HG03469 (cell line): Measurements from ENCODE around the gene FAM124B.
A peak's percentile ranks its signal among the peaks of the same experiment; 100 is the strongest.
"Not testable (repeated sequence)": the region's sequence is repeated elsewhere in the genome, so short reads cannot be mapped to it uniquely, and the experiment has no call there.

Experiments used
- ATAC-seq: cut with Tn5 transposase; IDR thresholded peaks from one replicate; pipeline ENCODE4 v1.9.1; 2021; ENCODE audit warnings: mild to moderate bottlenecking, moderate library complexity, moderate number of reproducible peaks; ENCODE audit not compliant: unreplicated experiment

The FAM124B gene

GRCh38 chr2:224416656-224417360, 14.9 kb upstream of the FAM124B start:
- ATAC-seq: no peak

DNA sequence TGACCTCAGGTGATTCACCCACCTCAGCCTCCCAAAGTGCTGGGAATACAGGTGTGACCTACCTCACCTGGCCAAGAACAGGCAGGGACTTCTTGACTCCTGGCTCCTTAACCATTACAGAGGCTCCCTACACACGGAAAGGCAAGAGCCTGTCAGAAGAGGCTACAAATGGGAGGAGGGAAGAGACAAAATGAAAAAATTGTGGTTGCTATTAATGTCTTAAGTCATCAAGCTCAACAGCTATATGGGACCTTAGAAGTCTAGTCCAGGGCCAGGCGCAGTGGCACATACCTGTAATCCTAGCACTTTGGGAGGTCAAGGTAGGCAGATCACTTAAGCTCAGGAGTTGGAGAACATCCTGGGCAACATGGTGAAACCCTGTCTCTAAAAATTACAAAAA, 11.5 kb upstream of the FAM124B start:
- ATAC-seq: no peak

DNA sequence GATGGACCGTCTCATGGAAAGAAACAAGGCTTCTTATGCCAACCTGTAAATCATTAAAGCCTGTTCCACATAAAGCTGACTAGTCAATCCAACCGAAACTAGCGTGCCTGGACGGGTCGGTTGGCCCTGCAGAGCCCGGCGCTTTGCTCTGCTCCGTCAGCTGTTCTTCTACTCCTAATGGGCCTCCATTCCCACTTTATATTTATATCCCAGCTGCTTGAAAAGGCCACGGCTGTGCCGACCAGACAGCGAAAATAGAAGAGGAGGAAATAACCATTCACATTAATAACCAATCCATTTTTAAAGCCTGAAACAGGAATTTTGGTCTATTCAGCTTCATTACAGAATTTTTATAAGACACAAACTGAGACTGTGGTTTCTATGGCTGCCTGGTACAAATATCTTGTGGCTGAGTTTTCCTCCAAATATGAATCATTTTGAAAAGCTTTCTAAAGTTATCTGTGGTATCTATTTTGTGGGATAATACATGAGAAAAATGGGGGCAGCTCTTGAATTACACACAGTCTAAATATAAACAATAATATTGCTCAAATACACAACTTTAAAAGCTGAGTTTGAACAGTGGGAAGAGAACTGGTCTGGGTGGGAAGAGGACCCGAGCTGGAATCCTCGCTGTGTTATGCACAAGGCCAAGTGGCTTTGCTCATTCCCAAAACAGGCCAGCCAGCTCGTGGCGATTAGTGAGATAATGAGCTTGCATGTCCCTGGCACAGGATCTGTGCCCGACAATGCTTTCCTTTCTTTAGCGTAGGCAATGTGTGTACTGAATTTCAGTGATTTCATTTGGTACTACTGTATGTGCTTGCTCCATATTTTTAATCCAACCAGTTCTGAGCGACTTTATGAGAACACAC, 10.5 kb upstream of the FAM124B start:
- no peak for ATAC-seq

DNA sequence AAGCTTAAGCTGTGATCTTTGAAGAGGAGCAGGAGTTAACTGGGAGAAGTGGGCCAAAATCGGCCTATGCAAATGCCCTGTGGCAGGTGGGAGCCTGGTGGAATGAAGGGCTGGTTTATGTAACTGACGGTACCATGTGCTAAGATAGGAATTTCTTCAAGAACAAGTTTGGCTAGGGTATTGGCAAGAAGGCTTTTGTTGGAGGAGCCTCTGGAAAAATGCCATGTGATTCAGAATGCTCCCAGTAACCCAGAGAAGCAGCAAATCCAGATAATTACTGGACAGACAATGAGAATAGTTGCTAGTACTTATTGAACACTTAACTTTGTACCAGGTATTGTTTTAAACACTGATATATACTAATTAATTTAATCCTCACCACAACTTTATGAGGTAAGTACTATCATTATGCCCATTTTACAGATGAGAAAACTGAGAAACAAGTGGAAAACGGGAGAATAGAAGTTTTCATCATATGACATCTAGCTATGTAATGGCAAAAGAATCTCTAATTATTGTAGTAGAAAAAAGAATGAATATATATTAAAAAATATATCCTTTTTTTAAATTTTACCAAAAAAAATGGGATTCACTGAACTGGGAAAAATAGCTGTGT, 9.1 kb upstream of the FAM124B start:
- ATAC-seq: no peak

DNA sequence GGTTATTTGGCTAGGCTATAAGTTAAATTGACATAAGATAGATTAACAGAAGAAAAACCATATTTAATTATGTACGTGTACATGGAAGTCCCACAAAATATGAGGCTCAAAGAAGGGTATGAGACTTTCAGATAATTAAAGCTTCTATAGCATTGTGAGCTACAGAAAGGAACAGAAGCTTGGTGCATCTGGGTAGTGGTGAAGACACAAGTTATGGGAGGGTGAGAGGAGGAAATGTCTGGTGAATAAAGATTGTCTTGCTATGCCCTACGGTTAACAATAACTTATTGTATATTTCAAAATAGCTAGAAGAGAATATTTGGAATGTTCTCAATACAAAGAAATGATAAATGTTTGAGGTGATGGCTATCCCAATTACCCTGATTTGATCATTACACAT, 6.8 kb upstream of the FAM124B start:
- ATAC-seq: no peak

DNA sequence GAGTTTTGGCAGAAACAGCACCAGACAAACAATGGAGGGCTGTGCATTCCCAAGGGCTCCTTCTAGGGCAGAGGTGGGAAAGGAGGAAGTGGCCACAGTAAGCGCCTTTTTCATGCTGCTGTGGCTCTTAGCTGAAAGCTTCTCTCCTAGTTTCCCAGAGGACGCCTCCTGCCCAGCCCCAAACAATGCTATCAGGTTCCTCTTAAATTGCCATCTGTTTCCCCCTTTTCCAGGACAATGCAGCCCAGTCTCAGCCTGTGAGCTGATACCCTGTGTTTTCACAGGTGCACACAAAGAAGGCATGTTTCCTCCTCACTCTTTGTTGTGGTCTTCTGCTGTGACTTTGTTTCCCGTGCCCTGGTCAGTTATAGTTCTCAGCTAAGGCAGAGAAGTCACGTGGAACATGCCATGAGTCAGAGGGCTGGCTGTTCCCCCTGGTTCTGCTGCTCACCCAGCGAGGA, 5.4 kb upstream of the FAM124B start:
- ATAC-seq: no peak

- ATAC-seq: no peak
These were observed 4.0 kb upstream of the FAM124B start for GRCh38 chr2:224405841-224406370.

DNA sequence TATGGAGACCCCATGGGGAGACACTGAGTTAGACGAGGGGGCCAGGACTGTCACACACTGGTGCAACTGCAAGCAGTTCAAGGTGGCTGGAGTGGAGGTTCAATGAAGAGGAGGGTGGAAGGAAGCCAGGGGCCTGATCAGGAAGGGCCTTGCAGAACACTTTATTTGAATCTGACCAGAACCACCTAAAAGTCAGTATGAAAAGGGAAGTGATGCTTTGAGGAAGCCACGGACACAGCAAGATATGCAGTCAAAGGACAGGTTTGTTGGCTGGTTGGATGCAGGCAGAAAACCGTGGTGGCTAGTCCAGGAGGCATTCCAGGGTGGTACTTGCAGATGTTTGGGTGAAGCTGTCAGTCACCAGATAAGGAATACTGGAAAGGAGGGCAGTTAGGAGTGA, 3.5 kb upstream of the FAM124B start:
- ATAC-seq: peak; percentile 61

GRCh38 chr2:224404796-224405195, 2.9 kb upstream of the FAM124B start:
- no peak for ATAC-seq

DNA sequence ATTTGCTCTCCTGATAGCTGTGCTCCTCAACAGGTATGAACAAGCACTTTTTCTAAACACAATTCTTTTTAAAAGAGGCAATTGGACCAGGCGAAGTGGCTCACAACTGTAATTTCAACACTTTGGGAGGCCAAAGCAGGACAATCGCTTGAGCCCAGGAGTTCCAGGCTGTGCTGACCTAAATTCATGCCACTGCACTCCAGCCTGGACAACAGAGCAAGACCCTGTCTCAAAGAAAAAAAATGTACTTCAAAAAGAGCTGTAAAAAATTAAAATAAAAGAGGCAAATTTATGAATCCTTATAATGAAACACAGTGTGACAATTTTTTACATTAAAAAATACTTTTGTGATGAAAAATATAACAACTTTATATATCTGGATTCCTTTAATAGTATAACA, 1.8 kb upstream of the FAM124B start:
- no peak for ATAC-seq

DNA sequence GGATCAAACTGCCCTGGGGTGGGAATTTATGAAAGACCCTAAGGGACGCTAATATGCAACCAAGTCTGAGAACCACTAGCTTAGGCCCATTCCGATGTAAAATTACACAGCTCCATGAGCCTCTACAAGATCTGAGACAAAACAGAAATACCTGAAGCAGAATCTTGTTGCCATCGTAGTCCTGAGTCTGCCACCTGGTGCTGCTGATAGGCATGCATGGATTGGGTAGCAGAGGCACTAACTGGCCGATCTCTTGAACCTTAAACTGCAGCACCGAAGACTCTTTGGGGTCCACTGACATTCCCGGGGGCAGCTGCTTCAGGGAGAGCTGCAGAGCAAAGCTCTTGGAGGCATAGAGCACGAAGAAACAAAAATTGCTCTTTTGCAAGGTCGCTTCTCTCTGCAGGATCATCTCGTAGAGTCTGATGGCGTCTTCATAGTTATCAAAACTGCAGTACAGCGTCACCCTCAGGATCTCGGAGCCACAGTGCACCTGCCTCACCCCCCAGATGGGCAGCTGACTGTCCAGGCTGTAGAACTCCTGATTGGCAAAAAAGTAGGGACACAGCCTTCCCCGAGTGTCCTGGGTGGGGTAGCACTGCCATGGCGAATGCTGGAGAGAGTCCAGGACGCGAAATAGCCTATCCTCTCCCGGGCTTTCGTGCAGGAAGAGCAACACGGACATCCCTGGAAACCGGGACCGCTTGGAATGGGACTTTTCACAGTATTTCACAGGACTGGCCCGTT, 848 bp downstream of the FAM124B start:
- no peak for ATAC-seq

DNA sequence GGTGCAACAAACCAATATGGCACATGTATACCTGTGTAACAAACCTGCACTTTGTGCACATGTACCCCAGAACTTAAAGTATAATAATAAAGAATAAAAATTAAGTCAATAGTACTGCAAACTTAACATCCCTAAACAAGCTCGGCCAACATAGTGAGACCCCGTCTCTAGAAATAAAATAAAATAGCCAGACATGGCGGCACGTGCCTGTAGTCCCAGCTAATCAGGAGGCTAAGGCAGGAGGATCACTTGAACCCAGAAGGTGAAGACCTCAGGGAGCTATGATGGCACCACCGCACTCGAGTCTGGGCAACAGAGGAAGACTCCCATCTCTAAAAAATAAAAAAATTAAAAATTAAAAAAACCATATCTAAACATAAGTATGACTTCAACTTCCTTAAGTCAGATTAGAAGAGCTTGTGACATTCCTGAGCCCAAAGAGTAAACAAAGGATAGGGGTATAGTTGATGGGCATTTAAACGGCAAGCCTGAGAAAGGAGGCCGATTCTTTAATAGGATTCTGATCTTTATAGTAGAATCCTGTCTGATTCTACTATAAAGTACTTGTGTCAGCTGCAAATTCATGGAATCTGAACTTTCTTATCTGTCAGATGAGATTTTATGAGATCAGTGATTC, 1.6 kb downstream of the FAM124B start:
- ATAC-seq: no peak

DNA sequence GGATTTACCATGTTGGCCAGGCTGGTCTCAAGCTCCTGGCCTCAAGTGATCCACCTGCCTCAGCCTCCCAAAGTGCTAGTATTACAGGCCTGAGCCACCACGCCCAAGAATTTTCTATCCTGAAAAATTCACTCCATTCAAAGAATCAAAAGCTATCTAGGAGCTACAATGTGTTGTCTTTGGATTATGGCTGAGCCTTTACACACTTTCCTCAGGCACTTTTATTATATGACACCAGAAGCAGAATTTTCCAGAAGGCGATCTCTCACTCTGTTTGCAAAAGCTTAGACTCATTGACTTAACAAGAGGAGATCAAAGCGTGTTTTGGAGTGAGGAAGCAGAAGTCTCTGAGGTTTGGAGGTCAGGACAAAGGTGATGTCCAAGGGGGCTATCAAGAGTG, 3.6 kb downstream of the FAM124B start:
- no peak for ATAC-seq

DNA sequence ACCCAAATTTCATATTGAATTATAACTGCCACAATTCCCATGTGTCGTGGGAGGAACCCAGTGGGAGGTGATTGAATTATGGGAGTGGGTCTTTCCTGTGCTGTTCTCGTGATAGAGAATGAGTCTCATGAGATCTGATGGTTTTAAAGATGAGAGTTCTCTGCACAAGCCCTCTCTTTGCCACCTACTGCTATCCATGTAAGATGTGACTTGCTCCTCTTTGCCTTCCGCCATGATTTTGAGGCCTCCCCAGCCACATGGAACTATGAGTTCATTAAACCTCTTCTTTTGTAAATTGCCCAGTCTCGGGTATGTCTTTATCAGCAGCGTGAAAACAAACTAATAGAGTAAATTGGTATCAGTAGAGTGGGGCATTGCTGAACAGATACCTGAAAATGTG, 4.8 kb downstream of the FAM124B start:
- not testable (repeated sequence) for ATAC-seq

- no peak for ATAC-seq
These were observed 6.1 kb downstream of the FAM124B start for GRCh38 chr2:224395620-224396390.

GRCh38 chr2:224393157-224393872, 8.6 kb downstream of the FAM124B start:
- no peak for ATAC-seq

GRCh38 chr2:224392545-224392944, 9.4 kb downstream of the FAM124B start:
- no peak for ATAC-seq

DNA sequence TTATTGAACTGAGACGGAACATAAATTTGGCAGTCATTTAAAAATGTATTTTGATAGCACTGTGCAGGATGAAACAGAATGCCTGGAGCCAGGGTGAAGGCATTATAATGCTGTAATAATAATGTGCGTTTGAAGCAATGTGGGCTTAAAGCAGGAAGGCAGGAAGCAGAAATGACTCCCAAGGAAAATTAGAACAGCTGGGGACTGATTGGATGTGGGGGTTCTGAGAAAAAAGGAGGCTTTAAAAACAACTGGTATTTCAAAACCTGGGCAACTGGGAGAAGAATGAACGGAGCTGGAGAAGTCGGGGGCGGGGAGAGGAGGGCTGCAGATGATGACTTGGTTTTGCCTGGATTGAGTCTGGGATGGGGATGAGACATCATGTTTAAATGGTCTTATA, 12.6 kb downstream of the FAM124B start:
- ATAC-seq: no peak

- ATAC-seq: no peak
These were observed 15.0 kb downstream of the FAM124B start for GRCh38 chr2:224386876-224387275.
